Sciatic nerve (tissue), 2 donors: Measurements from ENCODE around the gene SMAP2. TPM values are rescaled to one million over a fixed set of nuclear protein-coding genes. Genes with fewer than 3 reads are reported as not detected.

Experiments used
- ATAC-seq: fragments of 200-7000 bp; cut with Tn5 transposase; one replicate; pipeline ENCODE4 v1.9.1; 2020; ENCODE audit warnings: mild to moderate bottlenecking, moderate library complexity
- DNase-seq: peaks from one replicate; pipeline ENCODE4 v3.0.0-alpha.2; 2020; ENCODE audit warnings: low spot score
- intact Hi-C: fragments of 100-400 bp; cut with DNase I; formaldehyde crosslinking; loops from one replicate; pipeline ENCODE4 v1.14.2; 2022
- total RNA-seq: library from RNA; stranded (reverse); fragmentation: NEBNext Ultra II Directional; extraction: Animal tissue kit (Norgen Biotek cat#: 25700); gene quantifications from one replicate; pipeline ENCODE4 v1.2.1, GENCODE V29; 2021
- donor health status: DM: no; HTN: no; CAD: no.
- donor health status: DM: no; HTN: no; CAD: no.

The SMAP2 gene
- total RNA-seq, 1 donor from 2014 or later: 24.0 TPM

GRCh38 chr1:40439247-40439646 is 65.7 kb downstream of the SMAP2 start:
- intact Hi-C loops: no loop called here
- DNase-seq (no peak), ATAC-seq (no peak)

- peak; percentile 99 for ATAC-seq
- DNase-seq: peak; percentile 93
- intact Hi-C loops: no loop called here
These were observed 76.4 kb downstream of the SMAP2 start, which contains the start of gene ZFP69B for GRCh38 chr1:40449684-40450494. Gene ZFP69B, plus strand, starts transcription at chr1:40450476. Its CDS starts 486 bp downstream, at chr1:40450962.

DNA sequence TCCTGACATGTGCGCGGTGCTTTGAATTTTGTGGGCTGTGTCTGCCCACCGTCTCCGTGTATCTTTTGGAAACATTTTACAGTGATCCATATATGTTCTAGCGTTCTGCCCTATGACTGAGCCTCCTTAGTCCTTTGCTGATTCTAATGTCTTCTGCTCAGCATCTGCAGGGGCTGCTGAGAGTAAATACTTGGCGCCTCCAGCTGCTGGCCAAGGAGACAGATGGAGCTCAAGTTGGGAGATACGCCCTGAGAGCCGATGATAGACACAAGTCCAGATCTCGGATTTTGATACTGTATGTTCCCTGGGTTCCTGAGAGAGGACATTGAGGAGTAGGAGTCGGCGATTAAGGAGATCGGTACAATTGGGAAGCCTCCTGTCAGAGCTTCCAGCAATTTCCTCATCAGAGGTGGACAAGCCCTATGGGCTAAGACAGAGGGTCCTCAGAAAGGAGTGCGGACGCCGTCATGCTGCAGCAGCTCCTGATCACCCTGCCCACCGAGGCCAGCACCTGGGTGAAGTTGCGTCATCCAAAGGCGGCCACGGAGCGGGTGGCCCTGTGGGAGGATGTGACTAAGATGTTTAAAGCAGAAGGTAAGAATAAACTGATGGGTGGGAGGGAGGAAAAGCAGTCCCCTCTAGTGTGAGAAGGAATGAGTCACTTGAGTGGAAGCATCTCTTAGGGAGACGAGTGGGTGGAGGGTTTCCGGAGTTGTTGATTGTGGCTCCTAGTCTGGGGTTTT is 77.1 kb downstream of the SMAP2 start:
- DNase-seq: no peak
- peak; percentile 27 for ATAC-seq
- intact Hi-C loops: no loop called here

DNA sequence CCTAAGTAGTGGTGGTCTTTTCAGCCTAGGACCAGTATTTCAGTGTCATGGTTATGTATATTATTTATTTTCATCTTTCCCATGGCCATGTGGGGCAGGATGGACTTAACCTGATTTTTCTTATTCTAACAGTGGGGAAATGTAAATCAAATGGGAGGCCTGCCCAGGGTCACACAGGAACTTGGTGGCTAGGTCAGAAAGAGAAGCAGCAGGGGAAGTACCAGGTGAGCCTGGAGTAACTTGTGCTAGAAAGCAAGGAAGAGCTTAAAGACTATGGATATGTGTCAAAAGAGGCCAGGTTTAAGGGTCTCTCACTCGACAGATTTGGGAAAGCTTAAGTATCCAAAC is 77.7 kb downstream of the SMAP2 start:
- intact Hi-C loops: no loop called here

GRCh38 chr1:40454873-40455272 is 81.3 kb downstream of the SMAP2 start:
- DNase-seq: no peak
- no peak for ATAC-seq
- intact Hi-C loops: no loop called here

More for the DNA sequence above, 77.7 kb downstream of the SMAP2 start:
- ATAC-seq: no peak
- no peak for DNase-seq

DNA sequence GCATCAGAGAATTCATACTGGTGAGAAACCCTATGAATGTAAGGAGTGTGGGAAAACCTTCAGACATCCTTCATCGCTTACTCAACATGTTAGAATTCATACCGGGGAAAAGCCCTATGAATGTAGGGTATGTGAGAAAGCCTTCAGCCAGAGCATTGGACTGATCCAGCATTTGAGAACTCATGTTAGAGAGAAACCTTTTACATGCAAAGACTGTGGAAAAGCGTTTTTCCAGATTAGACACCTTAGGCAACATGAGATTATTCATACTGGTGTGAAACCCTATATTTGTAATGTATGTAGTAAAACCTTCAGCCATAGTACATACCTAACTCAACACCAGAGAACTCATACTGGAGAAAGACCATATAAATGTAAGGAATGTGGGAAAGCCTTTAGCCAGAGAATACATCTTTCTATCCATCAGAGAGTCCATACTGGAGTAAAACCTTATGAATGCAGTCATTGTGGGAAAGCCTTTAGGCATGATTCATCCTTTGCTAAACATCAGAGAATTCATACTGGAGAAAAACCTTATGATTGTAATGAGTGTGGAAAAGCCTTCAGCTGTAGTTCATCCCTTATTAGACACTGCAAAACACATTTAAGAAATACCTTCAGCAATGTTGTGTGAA is 89.5 kb downstream of the SMAP2 start:
- intact Hi-C loops: no loop called here
- no peak for ATAC-seq

DNA sequence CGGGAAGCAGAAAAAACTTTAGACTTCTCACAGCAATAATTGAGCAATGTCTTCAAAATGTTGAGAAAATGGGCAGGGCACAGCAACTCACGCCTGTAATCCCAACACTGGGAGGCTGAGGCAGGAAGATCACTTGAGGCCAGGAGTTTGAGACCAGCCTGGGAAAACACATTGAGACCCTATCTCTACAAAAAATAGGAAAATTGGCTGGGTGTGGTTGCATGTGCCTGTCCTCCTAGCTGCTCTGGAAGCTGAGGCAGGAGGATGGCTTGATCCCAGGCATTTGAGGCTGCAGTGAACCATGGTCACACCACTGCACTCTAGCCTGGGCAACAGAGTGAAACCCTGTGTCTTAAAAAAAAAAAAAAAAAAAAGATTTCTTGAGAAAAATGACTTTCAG is 95.8 kb downstream of the SMAP2 start:
- ATAC-seq: no peak
- intact Hi-C loops: no loop called here
- no peak for DNase-seq

More for the DNA sequence above, 89.5 kb downstream of the SMAP2 start:
- no peak for DNase-seq

Other genes starting within 250 kb of the SMAP2 start
- 23.8 TPM for gene RLF, start 212.3 kb upstream of the SMAP2 start, total RNA-seq
- gene TMCO2, start 125.8 kb upstream of the SMAP2 start, total RNA-seq: not detected
- gene ZMPSTE24, start 115.5 kb upstream of the SMAP2 start, total RNA-seq: 30.7 TPM
- gene COL9A2, start 56.4 kb upstream of the SMAP2 start, total RNA-seq: 3.9 TPM
- gene ZFP69B, start 76.7 kb downstream of the SMAP2 start, total RNA-seq: 1.6 TPM
- gene ZFP69, start 103.6 kb downstream of the SMAP2 start, total RNA-seq: 5.1 TPM
- gene EXO5, start 135.0 kb downstream of the SMAP2 start, total RNA-seq: 5.2 TPM
- 7.0 TPM for gene ZNF684, start 157.9 kb downstream of the SMAP2 start, total RNA-seq